HepG2 (cell line): ENCODE measurements around the gene GFRA1. TPM values are rescaled to one million over a fixed set of nuclear protein-coding genes. Genes with fewer than 3 reads are reported as not detected.

Experiments used
- SKIL ChIP-seq: sonication (generic); formaldehyde crosslinking; IDR thresholded peaks from 2 replicates; pipeline ENCODE4 v1.8.0; 2022; ENCODE audit warnings: missing genetic modification reagents, mild to moderate bottlenecking, moderate library complexity, borderline replicate concordance
- ZBTB39 ChIP-seq: sonication (generic); formaldehyde crosslinking; IDR thresholded peaks from 2 replicates; pipeline ENCODE4 v1.5.0; 2020; ENCODE audit warnings: missing genetic modification reagents
- ZNF280D ChIP-seq: sonication (generic); formaldehyde crosslinking; IDR thresholded peaks from 2 replicates; pipeline ENCODE4 v1.5.1; 2020; ENCODE audit warnings: mild to moderate bottlenecking, missing genetic modification reagents
- polyA plus RNA-seq, 8 experiments: library from polyadenylated mRNA; depleted of rRNA in 3 of 8; stranded (reverse) in 7 of 8; unstranded in 1 of 8; fragments of >200 nt; fragmentation: Illumina TruSeq in 4 of 8; extraction: Trizol in 4 of 8; gene quantifications; 2 replicates each; pipeline versions ENCODE4 v1.2.1 to v1.2.3, GENCODE V29; 2011 to 2016; ENCODE audit warnings: low read depth in 4 of 8, missing spikeins in 1 of 8, mixed read lengths in 1 of 8; ENCODE audit not compliant: insufficient read depth in 1 of 8
- total RNA-seq, 5 experiments: library from RNA; depleted of rRNA; stranded (reverse); fragments of >200 nt; fragmentation: Illumina TruSeq; extraction: Trizol; gene quantifications; 2 replicates each; pipeline ENCODE4 v1.2.3, GENCODE V29; 2016; ENCODE audit warnings: low read depth in 1 of 5

Gene GFRA1
- total and polyA plus RNA-seq, 2 of the 13 experiments (the other 11 are each of a cell fraction or from before 2014, with no cell fraction given): not detected

- no peak for TF ChIP-seq ZNF280D (CRISPR knock-in tag)
- no peak for TF ChIP-seq SKIL (CRISPR knock-in tag)
- no peak for TF ChIP-seq ZBTB39
Observed at GRCh38 chr10:116311706-116312490, 38.9 kb upstream of the GFRA1 start (continued).
